ENCODE results near the gene WFDC1.
A peak's percentile ranks its signal among the peaks of the same experiment; 100 is the strongest.

The WFDC1 gene, protein sequence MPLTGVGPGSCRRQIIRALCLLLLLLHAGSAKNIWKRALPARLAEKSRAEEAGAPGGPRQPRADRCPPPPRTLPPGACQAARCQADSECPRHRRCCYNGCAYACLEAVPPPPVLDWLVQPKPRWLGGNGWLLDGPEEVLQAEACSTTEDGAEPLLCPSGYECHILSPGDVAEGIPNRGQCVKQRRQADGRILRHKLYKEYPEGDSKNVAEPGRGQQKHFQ

DNA sequence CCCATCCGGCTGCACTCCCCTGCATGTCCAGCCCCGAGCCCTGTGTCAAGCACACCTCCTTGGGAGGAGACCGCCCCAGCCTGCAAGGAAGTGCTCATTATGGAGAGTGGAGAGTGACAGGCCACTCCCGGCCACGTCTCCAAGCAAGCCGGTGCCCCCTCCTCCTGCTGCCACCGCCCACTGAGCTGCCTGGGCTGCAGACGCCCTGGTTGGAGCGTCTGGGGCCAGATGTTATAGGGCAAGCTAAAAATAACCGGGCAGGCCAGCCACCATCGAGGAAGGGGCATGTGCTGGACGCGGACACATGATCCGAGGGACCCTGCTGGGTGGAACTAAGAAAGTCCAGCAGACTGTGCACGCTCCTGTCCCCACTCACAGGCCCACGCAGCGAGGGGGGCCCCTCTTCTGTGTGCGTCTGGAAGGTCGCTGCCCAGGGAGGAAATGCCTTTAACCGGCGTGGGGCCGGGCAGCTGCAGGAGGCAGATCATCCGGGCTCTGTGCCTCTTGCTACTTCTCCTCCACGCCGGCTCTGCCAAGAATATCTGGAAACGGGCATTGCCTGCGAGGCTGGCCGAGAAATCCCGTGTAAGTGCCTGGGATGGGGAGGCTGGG lies at the start of gene WFDC1:
Gene WFDC1 (plus strand): TSS at position 348 of the 612 bp plus-strand sequence. CDS start 94 bp downstream, at position 442.
- DNase-seq (ENCODE audit: low spot score), result no peak

DNA sequence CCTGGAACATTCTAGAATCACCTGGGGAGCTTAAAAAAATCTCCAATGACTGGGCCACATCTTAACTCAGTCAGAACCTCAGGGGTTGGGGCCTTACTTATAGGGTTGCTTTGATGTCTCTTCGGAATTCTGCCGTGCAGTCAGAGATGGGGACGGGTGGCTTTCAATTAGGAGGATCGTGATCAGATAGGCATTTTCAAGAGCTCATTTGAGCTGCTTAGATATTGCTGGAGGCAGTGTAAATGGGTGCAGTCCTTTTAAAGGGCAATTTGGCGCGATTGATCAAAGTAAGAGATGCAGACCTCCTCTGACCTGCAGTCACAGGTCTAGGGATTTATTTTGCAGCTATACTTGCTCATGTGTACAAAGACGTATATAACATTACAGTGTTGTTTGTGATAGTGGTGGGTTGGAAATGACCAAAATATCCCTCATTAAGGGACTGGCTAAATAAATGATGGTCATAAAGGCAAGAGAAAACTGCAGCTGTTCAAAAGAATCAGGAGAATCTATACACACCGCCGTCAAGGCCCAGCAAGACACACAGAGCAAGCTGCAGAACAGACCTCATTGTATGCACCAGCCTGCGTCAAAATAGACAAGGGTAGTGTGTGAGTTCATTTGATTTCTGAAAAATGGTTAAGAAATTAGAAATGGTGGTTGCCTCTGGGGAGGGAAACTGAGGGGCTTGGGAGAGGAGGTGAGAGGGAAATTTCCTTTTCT lies 48.6 kb upstream of the WFDC1 start:
- DNase-seq (ENCODE audit: low spot score), result no peak

DNA sequence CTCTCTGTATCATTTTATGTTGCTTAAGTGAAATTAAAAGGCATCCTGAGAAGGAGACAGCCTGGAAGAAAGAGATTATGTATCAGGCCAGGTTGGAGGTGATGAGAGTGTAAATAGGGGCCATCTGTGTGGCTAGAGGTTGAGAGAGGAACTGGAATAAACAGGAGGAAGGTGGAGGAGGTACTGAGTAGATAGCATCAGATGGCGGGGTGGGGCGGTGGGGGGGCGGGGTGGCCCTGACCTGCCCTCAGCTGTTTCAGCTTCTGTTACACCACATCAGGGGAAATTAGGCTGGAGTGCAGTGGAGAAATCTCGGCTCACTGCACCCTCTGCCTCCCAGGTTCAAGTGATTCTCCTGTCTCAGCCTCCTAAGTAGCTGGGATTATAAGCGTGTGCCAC lies 48.0 kb upstream of the WFDC1 start:
- DNase-seq (ENCODE audit: low spot score), result no peak

DNA sequence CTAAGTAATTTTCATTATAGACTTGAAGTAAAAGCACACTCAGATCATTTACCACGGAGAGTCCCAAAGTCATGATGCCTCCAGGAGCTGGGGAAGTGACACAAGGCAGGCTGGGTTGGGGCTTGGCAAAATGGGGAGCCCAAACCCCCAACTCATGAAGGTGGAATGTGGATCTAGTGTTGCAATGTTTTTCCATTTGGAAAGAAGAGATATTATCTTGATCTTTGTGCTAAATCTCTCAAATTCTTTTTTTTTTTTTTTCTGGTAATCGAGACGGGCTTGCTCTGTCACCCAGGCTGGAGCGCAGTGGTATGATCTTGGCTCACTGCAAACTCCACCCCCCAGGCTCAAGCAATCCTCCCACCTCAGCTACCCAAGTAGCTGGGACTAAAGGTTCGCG lies 47.3 kb upstream of the WFDC1 start:
- no peak for DNase-seq (ENCODE audit: low spot score)

DNA sequence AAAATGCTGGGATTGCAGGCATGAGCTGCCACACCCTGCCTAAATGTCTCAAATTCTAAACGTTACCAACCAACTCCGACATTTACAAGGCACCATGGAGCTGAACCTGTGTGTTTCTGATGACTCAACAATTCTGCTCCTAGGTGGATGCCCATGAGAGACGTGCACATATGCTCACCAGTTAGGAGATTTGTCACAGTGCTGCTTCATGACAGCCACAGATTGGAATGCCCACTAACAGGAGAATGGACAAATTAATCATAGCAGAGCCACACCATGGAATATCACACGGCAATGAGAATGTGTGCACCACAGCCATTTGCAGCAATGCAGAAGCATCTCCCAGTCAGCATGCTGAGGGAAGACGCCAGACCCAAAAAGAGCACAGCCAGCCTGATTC lies 46.8 kb upstream of the WFDC1 start:
- no peak for DNase-seq (ENCODE audit: low spot score)

DNA sequence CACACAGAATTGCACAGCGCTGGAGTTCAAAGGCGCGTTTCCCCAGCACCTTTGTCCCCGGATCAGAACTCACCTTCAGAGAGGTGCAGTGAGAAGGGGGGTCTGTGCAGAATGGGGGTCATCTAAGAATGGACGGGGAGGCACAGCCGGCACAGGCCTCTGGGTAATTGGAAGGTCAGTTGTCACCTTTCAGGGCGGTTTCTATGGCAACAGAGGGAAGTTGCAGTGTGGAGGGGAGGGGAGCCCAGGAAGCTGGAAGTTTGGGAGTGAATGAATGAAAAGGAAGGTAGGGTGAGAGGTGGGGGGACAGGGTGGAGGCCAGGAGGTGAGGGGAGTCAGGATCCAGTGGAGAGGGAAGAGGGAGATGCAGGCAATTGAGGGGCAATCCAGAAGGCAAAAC lies 42.5 kb upstream of the WFDC1 start:
- DNase-seq (ENCODE audit: low spot score), result no peak

DNA sequence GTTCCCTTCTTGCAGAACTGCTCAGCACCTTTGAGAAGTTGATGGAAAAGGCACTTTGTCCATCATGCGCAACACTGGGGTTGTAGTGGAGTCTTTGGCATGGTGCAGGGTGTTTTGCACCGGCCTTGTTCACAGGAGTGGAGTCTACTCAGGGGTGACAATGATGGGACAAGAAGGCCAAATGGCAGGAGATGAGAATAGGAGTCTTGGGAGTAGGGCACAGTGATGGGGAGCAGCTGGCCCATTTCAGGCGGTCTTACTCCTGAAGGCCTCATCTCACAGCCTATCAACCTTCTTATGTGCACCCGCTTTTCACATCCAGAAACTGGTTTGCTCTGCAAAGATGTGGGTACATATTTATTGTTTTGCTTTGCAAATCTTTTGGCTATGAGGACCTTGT lies 41.5 kb upstream of the WFDC1 start:
- no peak for DNase-seq (ENCODE audit: low spot score)

DNA sequence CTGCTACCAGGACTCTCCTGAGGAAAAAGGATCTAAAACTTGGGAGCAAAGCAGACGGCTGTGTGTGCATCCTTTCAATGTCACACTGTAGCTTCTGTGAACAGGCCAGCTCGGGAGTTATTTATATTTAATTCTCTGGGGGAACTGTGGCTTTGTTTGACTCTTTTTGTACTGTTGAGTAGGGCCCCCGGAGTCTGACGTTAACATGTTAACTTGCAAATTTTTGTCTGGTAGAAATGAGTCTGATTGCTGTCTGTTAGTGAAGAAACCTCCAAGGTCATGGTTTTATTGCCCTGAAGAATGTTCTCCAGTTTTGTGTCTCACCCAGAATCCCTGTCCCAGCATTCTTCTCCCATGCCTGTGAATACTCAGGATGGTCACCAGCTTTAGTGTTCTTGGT lies 40.6 kb upstream of the WFDC1 start:
- DNase-seq (ENCODE audit: low spot score), result no peak

DNA sequence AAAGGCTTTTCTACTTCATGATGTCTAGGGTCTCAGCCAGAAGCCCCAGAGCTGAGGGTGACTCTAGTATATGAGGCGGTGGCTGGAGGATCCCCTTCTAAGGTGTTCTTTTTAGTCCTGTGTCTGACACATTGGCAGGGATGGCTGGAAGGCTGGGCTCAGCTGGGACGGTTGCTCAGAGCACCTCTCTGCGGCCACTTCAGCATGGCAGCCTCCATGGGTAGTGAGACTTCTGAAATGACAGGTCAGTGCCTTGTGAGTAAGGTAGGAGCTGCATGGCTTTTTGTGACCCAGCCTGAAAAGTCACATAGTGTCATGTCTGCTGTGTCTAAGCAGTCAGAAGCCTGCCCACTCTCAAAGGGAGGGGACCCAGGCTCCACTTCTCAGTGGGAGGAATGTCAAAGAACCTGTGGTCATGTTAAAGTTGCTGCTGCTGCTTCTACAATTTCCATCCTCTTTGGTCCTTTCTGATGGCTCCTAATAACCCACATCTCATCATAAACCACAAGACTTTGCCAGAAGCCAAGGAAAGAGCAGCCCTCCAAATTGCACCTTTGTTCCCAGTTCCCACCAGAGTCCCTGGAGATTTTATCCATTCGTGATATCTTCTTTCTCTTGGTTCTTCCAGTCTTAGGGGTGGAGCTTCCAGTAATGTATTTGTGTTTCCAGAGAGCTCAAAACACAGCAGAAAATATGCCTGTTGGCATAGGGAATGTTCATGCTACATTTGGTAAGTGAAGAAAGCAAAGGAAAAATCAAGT lies 39.4 kb upstream of the WFDC1 start:
- no peak for DNase-seq (ENCODE audit: low spot score)

DNA sequence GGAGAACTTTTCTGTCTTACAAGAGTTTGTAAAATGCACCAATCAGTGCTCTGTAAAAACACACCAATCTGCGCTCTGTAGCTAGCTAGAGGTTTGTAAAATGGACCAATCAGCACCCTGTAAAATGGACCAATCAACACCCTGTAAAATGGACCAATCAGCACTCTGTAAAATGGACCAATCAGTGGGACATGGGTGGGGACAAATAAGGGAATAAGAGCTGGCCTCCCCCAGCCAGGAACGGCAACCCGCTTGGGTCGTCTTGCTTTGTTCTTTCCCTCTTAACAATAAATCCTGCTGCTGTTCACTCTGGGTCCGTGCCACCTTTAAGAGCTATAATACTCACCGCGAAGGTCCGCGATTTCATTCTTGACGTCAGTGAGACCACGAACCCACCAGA lies 36.4 kb upstream of the WFDC1 start:
- DNase-seq (ENCODE audit: low spot score), result no peak

DNA sequence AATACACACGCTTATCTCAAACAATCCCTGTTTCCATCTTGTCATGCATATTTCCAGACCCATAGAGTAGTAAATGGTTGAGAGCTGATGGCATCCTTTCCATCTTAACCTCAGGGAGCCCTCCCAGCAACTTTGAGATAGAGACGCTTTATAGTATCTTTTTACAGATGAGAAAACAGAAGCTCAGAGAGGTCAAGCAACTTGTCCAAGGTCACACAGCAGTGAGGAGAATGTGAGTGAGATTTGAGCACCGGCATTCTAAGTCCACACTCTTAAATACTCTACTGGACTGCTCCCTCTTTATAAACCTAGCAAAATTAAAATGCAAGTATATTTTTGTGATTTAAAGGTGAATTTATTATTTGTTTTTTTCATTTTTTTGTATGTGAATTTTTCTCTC lies 35.0 kb upstream of the WFDC1 start:
- DNase-seq (ENCODE audit: low spot score), result no peak

DNA sequence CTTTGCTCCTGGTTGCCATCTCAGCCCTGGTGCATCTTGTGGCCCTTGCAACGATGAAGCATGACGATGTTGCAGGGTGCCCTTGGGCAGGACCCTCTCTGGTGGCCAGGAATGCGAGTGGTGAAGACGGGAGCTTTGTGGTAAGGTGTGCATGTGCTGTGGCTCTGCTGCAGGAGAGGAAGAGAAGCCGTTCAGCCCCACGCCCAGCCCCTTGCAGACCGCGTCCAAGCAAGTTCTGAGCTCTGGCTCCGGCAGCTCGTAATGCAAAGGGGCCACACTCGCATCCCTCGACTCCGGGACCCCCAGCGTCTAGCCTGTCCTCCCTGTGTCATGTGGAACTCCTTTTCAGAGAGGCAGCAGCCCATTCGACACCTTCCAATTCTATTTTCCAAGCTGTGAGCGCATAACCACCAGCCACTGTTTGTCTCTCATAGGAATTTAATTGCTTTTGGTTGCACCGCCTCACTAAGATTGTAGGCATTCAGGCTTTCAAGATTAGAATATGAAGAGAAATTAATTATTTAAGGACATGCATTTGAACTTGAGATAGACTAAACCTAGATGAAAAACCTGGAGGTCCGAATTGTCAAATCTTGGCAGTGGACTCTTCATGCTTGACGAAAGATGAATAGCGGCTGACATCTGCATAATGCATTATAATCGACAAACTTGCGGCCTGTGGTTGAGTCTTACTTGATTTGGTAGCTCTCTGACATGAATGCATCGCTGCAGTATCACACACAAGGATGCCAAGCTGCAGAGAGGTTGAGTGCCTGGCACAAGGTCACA lies 33.7 kb upstream of the WFDC1 start:
- no peak for DNase-seq (ENCODE audit: low spot score)

DNA sequence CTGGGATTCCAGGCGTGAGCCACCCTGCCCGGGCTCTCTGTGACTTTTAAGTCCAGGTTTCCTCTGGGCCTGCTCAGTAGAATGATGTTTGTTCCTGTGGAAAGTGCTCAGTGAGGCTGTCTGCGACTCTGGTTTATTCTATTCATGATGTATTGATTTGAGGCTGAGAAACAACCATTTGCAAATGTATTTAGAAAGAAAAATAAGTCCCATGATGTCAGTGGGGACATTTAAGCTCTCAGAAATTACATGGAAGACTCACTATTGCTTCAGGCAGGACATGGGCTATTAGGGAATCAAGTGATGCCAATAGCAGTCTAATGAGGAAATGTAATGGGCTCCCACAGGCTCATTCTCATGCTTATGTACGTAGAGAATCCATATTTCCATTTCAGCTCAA lies 32.6 kb upstream of the WFDC1 start:
- DNase-seq (ENCODE audit: low spot score), result no peak

DNA sequence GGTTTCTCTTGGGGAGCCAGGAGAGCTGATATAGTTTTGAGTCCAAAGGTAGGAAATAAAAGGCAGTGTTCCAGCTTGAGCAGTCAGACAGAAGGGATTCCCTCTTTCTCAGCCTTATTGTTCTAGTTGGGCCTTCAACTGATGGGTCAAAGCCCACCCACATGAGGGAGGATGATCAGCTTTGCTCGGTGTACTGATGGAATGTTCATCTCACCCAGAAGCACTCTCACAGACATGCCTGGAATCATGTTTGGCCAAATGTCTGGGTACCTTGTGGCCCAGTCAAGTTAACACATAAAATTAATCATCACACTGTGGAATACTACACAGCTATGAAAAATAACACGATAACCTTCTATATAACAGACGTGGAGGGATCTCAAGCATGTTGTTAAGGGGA lies 31.7 kb upstream of the WFDC1 start:
- DNase-seq (ENCODE audit: low spot score), result no peak

DNA sequence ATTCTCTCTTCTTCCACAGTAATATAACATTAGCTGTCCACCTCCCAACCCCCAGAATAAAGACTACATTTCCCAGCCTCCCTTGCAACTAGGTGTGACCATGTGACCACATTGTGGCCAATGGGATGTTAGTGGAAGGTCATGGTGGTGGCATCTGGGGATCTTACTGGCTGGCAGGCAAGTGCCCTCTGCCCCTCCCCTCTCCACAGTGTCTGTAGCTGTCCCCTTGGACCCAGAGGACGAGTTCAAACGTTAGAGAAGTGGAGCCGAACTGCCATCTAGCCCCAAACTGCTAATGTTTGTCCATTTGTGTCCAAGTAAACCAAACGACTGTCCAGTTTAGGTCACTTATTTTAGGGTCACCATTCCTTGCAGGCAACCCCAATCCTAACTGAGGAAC lies 28.2 kb upstream of the WFDC1 start:
- peak; percentile 67 for DNase-seq (ENCODE audit: low spot score)

DNA sequence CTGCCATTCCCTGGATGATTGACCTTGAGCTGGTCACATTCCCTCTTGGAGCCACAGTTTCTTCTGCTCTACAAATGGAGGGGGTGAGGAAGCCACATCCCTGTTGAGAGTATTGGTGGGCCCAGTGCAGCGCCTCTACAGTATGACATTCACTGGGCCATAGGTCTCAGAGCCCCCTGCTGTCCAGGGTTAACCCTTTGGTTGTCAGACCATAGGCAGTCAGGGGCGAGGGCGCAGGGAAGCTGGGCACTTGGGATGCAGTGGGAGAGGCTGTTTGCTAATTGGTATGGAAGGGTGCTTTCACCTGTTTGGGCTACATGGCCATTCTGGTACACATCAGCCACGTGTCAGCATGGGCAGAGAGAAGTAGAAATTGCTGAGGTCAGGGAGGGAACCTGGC lies 27.3 kb upstream of the WFDC1 start:
- no peak for DNase-seq (ENCODE audit: low spot score)

DNA sequence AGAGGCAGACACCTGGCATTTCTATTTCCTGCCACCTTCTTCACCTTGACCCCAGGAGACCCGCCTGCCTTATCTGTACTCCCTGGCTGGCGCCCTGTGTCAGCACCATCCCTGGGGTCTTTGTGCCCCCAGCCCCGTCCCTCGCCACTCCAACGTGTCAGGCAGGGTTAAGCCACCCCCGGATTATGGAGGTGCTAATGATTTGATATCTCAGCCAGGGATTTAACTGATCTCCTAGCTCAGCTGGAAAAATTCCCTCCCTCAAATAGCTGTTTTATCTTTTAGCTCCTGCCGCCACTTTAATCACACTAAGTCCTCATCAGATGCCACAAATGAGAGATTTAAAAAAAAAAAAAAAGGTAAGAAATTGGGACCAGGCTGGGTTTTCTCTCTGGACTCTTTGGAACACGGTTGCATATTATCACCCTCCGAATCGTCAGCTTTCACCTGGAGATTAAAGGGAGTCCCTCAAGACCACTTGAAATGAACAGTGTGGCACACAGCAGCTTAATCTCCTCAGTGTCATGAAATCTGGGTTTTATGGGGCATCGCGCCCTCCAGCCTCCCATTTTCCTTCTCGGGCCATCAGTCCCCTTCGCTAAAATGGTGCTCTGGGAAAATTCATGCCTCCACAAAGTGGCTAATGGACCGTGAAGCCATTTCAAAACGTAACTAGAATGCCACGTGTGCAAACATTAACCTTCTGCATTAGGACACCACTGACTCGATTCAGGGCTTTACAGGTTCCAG lies 26.2 kb upstream of the WFDC1 start:
- DNase-seq (ENCODE audit: low spot score), result no peak

DNA sequence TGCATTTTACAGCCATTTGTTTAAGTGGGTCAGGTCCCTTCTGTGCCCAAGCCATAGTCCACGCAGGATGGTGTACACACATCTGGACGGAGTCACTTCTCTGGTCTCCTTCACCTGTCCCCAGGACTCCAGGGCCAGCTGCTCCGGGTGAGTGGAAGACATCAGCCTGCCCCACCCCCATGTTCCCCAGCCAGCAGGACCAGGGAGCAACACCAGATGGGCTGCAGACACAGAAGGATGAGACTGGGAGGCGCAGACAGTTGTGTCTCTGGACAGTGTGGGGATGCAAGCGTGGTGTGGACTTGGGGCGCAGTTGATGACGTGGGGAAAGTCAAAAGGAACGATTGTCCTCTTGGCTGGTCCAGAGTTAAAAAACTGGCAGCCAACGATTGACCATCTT lies 24.6 kb upstream of the WFDC1 start:
- no peak for DNase-seq (ENCODE audit: low spot score)

DNA sequence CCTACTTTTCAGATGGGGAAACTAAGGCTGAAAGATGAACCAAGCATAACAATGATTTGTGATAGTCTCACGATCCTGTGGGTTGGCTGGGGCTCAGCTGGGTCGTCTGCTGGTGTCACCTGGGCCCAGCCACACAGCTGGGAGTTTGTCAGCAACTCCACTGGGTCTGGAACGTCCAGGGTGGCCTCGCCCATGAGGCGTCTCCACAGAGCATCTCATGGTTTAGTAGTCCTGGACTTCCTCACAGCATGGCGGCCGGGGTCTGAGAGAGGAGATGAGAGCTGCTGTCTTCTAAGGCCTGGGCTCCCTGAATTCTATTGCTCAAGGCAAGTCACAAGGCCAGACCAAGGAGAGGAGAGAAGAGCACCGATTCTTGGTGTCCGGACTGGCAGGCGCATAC lies 24.1 kb upstream of the WFDC1 start:
- no peak for DNase-seq (ENCODE audit: low spot score)

DNA sequence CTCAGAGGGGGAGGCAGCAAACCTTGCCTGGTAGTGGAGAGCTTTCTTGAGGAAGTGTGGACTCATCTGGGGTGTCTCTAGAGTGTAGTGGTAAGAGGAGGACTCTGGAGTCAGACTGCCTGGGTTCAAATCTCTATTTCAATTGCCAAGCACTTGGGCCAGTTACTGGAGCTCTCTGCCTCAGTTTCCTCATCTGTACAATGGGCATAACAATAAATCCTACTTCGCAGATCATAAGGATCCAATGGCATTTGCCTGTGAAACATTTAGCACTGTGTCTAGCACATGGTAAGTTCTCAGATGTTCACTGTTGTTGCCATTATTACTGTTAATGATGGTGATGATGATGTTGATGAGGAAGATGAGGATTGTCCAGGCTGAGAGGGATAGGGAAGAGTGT lies 23.6 kb upstream of the WFDC1 start:
- no peak for DNase-seq (ENCODE audit: low spot score)

DNA sequence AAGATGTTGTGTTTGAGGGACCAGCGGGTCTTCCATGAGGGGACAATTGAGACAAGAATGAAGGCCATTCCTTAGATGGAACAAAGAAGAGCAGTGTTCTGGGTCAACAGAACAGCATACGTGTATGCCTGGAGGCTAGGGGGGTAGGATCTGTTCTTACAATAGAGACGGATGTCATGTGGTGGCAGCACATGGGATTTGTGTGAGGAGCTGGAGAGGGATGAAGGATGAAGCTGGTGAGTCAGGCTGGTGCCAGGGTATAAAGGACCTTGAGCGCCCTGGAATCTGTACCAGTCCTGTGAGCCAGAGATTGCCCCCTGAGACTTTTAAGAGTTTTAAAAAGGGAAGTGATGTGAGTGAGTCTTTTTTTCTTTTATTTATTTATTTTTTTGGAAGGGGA lies 22.8 kb upstream of the WFDC1 start:
- no peak for DNase-seq (ENCODE audit: low spot score)
